ENCODE results near the gene COL12A1. TPM values are rescaled to one million over a fixed set of nuclear protein-coding genes. Genes with fewer than 3 reads are reported as not detected.

COL12A1 gene
- total RNA-seq, 1 experiment from 2014 or later, result 0.96 TPM

DNA sequence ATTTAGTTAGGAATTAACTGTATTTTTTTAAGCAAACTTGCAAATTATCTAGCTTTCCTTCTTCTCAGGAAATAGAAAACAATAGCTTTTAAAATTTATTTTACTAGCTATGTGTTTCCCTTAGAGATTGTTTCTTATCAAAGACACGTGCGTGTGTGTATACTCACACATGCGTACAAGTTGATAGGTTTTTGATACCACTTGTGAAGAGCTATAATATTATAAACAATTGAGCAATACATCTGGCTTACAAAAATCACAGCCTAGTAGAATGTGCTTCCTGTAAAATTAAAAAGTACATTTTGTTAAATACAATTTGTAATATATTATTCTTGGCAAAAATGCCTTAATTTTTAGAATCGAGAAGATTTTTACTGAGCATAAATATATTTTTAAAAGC, 33.9 kb downstream of the COL12A1 start:
- no peak for DNase-seq
- Histone ChIP-seq H3K23ac (ENCODE audit: insufficient read length, low read depth, low read length) (no peak overlapping the region), H2BK15ac (ENCODE audit: low read depth, low read length) (no peak overlapping the region), H2BK5ac (ENCODE audit: insufficient read length, low read length) (no peak overlapping the region), H4K8ac (replicated peaks; ENCODE audit: insufficient read length, low read depth, low read length) (no peak overlapping the region), H3K79me2 (ENCODE audit: insufficient read depth, low read length) (no peaks in the 10 kb centered on the region), H3K9ac (ENCODE audit: extremely low read depth, insufficient read length, low read length) (no peak overlapping the region), H2AK5ac (ENCODE audit: insufficient read length, low read length) (no peak overlapping the region), H3K4ac (ENCODE audit: low read depth, low read length) (no peak overlapping the region), H2AFZ (ENCODE audit: low read length) (no peak overlapping the region), H4K5ac (ENCODE audit: insufficient read length, low read depth, low read length) (no peak overlapping the region), H3K27ac (ENCODE audit: insufficient read length, low read depth, low read length) (no peak overlapping the region), H3K79me1 (ENCODE audit: insufficient read depth, low read depth, low read length, poor library complexity, severe bottlenecking) (no peaks in the 10 kb centered on the region), H3K56ac (ENCODE audit: insufficient read length, low read depth, low read length) (no peak overlapping the region), H3K23me2 (ENCODE audit: insufficient read length, low read depth, low read length, poor library complexity, severe bottlenecking) (no peaks in the 10 kb centered on the region), H3K4me2 (ENCODE audit: insufficient read depth, insufficient read length, low read length) (no peak overlapping the region), H2BK12ac (ENCODE audit: insufficient read length, low read depth, low read length) (no peak overlapping the region), H3K14ac (ENCODE audit: insufficient read depth, low read length) (no peak overlapping the region), H2BK20ac (ENCODE audit: low read depth, low read length, poor library complexity, severe bottlenecking) (no peak overlapping the region), H4K20me1 (ENCODE audit: control insufficient read depth, insufficient read depth, insufficient read length) (no peaks in the 10 kb centered on the region), H3K18ac (ENCODE audit: insufficient read length, low read depth, low read length) (no peak overlapping the region), H4K91ac (ENCODE audit: insufficient read length, low read depth, low read length) (no peak overlapping the region), H3K9me3 (ENCODE audit: control insufficient read depth, low read depth, low read length) (no peaks in the 10 kb centered on the region), H3K4me1 (ENCODE audit: insufficient read depth, low read length) (no peaks in the 10 kb centered on the region), H3K27me3 (ENCODE audit: insufficient read depth, low read length) (no peaks in the 10 kb centered on the region), H3T11ph (ENCODE audit: low read length) (no peak overlapping the region), H2BK120ac (ENCODE audit: low read depth, low read length, poor library complexity, severe bottlenecking) (no peak overlapping the region)
- TF ChIP-seq, protein P1, sequence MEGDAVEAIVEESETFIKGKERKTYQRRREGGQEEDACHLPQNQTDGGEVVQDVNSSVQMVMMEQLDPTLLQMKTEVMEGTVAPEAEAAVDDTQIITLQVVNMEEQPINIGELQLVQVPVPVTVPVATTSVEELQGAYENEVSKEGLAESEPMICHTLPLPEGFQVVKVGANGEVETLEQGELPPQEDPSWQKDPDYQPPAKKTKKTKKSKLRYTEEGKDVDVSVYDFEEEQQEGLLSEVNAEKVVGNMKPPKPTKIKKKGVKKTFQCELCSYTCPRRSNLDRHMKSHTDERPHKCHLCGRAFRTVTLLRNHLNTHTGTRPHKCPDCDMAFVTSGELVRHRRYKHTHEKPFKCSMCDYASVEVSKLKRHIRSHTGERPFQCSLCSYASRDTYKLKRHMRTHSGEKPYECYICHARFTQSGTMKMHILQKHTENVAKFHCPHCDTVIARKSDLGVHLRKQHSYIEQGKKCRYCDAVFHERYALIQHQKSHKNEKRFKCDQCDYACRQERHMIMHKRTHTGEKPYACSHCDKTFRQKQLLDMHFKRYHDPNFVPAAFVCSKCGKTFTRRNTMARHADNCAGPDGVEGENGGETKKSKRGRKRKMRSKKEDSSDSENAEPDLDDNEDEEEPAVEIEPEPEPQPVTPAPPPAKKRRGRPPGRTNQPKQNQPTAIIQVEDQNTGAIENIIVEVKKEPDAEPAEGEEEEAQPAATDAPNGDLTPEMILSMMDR (conservative IDR thresholded peaks at IDR 0.05), result no peak
- WGBS (ENCODE audit: extremely low coverage, insufficient read length, low lambda C conversion rate), result no CpG with 5 or more reads among the region's 4 CpGs
- H3K4me3 Mint-ChIP-seq, result no peak overlapping the region
- H3K4me1 Mint-ChIP-seq, result peaks cover 9 to 13% of the 10 kb centered on the region in 2 experiments
- no peaks in the 10 kb centered on the region for H3K27me3 Mint-ChIP-seq (ENCODE audit: low read depth)
- H3K27ac Mint-ChIP-seq, result no peak overlapping the region
- no peaks in the 10 kb centered on the region for H3K36me3 Mint-ChIP-seq (ENCODE audit: insufficient read depth in 1 of 3, low read depth in 3 of 3)
- no peaks in the 10 kb centered on the region for H3K9me3 Mint-ChIP-seq

All from H9 (cell line).